GM18867 (cell line): Measurements from ENCODE around the gene TST.
"Not testable (repeated sequence)": the region's sequence is repeated elsewhere in the genome, so short reads cannot be mapped to it uniquely, and the experiment has no call there.

Experiments used
- ATAC-seq: cut with Tn5 transposase; IDR thresholded peaks from one replicate; pipeline ENCODE4 v1.9.1; 2021; ENCODE audit warnings: mild to moderate bottlenecking, moderate library complexity; ENCODE audit not compliant: unreplicated experiment

TST gene

DNA sequence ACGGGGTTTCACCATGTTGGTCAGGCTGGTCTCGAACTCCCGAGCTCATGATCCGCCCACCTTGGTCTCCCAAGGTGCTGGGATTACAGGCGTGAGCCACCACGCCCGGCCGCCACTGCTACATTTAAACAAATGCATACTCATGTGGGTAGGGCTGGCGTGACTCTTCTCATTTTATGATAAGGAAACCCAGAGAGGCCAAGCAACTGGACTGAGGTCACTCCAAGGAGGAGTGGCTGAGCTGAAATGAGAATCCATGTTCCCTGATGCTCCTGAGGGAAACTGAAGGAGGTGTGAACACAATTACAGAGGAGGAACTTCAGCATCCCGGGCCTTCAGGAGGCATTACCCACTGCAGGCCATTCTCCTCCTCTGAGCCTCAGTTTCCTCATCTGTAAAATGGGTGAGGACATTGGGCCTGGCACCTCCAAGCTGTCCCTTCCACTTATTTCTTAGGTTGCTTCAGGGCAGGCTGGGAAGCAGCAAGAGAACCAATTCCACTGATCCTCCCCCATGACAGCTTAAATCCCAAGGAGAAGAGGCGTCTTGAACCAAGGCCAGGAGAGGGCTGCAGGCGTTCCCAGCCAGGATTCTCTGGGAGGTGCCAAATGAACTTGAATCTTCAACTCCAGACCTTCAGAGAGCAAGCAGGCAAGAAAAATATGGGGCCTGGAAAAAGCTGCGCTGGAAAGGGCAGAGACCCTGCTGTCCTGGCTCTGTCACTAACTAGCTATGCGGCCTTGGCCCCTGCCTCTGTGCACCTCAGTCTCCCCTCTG lies 2.9 kb downstream of the TST start:
- no peak for ATAC-seq

DNA sequence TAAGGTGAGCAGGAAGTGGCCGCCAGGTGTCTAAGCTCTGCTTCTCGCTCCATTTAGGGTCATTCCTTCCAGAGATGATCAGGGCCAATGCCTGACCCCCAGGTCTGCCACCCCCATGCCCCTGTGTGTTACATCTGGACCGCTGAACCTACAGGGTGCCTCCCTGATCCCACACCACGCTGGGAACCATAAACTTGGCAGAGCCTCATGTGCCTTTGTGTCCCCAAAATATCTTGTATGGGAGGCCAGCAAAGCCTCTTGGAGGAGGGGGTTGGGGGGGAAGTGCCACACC lies 3.7 kb downstream of the TST start:
- ATAC-seq, result no peak

DNA sequence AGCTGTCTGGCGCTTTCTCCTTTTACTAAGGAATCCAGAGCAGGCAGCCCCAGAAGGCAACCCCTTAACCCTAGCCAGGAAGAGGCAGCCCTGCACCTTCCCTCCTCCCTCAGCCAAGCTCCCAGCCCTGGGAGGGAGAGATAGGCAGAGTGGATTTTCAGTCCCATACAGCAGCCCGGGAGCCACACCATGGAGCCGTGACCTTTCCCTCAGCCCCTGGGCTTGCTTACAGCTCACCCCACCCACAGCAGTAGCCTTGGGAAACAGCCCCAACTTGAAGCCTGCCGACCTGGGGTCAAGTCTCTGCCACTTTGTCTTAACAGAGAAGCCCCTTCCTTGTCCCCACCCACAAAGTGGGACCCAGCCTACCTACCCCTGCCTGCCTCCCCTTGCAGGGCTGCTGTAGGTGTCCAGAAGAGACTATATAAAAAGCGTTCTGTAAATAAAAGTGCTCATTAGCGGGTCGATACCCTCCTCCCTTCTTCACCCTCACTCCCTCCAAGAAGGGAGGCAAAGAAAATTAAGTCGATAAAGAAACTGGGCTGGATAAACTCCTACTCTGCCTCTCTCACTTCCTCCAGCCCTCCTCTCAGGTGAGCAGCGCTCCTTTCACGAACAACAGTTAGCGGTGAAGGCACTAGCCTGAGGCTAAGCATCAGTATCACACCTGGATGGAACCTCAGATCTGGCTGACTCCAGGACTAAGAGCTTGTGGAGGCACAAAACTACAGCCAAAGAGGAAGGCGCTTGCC lies 4.2 kb downstream of the TST start:
- ATAC-seq, result no peak

DNA sequence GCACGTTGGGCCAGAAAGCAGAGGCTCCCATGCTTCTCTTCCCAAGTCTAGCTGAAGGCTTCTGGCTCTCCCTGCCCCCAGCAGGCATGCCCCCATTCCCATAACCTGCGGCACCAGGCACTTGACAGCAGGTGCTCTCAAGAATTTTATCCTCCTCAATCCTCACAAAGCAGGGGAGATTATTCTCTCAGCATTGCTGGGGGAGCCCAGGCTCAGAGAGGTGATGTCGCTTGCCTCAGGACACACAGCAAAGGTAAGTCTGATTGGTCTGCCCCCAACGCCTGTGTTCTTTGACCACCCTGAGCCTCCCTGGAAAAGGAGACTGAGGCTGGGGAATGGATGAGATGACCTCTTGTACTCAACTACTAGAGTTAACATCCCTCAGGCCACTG lies 4.8 kb downstream of the TST start:
- ATAC-seq, result no peak

DNA sequence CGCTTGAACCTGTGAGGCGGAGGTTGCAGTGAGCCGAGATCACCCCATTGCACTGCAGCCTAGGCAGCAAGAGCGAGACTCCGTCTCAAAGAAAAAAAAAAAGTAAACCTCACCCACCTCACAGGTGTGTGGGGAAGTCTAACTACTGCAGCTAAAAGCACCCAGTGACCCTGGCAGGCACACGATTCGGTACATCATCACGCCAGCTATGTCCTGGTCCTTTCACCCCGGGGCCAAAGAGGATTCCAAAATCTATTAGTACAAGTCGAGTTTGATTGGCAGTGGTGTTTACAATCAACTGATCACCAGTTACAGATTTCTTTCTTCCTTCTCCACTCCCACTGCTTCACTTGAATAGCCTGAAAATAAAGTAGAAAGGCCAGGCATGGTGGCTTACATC lies 6.3 kb downstream of the TST start:
- ATAC-seq, result no peak

DNA sequence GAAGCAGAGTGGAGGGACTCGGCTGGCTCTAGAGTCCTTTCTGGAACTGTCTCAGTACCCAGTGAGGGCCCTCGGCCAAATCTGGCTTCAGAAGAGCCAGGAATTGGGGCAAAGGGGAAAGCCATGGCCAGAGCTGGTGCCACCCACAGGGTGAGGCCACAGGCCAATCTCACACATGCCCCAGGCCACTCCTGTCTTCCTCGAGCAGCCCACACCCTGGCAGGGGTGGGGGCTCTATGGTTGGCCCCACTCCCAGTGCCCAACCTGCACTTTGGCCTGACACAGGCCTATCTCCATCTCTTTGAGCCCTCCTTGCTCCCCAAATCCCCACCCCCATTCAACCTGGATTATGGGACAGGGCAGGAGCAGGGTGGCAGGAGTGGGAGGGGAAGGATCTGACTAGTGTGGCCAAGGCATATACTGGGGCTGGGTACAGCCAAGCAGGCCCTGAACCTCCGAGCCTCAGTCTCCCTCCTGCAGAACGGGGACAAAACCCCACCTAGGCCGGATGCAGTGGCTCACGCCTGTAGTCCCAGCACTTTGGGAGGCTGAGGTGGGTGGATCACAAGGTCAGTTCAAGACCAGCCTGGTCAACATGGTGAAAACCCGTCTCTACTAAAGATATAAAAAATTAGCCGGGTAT lies 6.9 kb downstream of the TST start:
- no peak for ATAC-seq

DNA sequence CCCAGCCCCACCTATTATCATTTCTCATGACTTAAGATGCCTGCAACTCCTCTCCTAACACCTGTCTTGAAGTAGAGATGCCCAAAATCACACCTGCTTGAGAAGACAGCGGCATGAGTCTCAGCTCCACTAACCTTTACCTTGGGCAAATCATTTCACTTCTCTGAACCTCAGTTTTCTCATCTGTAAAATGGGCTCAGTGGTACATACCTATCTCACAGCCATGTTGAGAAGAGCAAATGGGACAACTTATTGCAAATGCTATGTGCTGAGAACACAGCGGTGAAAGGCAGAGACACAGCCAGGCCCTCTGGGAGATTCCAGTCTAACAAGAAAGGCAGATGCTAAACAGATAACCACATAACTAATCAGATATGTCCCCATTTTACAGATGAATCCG lies 7.8 kb downstream of the TST start:
- no peak for ATAC-seq

DNA sequence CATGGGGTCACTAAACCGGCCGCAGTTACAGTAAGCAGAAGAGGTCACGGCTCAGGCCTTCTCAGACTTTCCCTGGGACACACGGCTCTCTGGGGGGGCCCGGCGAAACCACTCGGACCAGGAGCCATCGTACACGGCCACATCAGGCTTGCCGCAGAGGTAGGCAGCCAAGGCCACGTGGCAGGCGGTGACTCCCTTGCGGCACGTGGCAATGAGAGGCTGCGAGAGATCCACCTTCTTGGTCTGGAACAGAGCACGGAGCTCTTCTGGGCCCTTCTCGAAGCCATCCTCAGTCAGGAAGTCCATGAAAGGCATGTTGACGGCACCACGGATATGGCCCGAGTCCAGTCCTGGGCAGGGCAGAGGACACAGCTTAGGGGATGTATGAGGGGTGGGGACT lies 8.3 kb downstream of the TST start:
- no peak for ATAC-seq

DNA sequence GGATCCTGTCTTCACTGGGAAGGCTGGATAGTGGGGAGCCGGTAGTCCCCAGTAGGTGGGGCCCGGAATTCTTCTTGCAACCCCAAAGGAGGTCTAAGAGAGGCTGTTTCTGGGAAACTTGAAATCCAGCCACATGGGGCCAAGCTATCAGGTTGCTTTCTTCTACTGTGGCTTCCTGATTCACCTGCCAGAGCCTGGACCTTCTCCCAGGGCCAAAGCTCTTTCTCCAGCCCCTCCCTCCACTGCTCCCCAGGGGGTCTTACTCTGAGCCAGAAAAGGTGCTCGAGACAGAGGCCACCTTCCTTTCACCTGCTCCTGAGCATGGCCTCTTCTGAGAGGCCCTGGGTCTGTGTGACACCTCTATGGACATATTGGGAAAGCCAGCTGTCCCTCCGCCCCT lies 9.1 kb downstream of the TST start:
- no peak for ATAC-seq

DNA sequence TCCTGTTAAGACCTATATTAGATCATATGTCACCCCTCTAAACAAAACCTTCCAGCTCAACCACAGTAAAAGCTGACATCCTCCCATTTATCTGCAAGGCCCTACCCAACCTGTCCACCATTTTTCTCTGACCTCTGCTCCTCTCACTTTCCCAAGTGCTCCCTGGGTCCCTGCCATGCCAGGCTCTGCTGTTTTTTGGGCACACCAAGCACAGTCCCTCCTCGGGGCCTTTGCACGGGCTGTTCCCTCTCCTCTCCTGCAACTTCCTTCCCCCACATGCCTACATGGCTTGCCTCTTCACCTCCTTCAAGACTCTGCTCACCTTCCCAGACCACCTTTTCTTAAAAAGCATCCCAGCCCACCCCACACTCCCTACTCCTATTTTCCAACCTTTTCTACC lies 9.8 kb downstream of the TST start:
- no peak for ATAC-seq

DNA sequence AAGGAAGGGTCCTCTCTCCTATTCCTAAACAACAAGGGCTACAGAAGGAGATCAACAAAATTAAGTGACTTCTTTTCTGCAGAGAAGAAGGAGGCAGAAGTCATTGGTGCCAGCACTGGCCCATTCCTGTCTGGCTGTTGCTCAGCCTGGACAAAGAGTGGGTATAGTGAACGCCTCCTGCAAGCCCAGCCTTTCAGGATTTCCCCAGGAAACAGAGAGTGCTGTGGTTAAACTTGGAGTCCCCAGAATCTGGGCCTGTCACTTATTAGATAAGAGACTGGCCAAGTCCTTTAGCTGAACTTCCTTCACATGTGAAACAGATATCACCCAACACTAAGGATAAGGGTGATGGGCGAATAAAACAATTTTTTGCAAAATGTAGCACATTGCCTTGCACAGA lies 10.9 kb downstream of the TST start:
- ATAC-seq, result no peak

DNA sequence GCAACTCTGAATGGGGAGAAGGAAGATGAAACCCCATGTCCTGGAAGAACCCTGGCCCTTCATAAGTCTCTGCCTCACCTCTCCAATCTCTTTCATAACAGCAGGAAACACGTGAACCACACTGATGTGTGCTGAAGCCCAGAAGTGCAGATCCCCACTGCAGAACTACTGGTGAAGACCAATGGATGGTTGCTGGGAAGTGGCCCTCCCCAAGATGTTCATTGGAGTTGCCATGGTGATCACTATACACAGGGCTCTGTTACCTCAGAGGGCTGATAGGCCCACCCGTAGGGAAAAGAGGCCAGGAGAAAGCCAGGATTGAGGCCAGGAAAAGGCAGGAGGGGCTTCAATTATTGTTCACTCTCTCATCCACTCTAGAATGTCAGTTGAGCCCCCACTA lies 11.6 kb downstream of the TST start:
- no peak for ATAC-seq

DNA sequence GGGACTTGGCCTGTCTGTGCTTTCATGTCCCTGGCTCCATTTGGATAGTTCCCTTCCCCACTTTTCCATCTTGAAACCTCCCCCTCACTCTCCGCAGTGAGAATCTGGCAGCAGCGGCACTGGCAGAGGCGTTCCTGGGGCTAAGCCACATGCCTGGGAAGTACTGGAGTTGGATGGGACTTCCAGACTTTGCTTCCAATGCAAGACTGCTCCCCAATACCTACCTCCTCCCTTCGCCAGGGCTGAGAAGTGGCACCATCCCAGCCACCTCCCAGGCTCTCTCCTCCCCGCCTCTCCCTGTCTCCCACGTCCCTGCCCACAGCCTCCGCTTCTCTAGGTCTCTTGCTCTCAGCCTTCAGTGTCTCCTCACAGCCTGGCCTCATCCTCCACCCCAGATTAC lies 16.6 kb downstream of the TST start:
- no peak for ATAC-seq

DNA sequence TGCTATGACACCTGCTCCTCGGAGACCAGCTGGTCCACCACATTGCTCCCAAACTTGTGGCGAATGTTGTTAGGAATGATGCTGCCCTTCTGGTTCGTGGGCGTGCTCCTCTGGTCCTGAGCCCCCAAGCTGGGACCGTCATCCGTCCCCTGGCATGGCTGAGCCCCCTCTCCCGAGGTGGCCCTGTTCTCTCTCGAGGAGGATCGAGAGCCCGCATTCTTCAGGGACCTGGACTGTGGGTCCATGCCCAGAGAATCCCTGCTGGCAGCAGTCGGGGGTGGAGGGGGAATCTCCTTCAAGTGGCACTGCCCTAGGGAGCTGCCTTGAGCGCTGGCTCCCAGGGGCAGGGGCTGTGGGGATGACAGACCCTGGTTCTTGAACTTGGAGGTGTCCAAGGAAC lies 17.4 kb downstream of the TST start:
- no peak for ATAC-seq

DNA sequence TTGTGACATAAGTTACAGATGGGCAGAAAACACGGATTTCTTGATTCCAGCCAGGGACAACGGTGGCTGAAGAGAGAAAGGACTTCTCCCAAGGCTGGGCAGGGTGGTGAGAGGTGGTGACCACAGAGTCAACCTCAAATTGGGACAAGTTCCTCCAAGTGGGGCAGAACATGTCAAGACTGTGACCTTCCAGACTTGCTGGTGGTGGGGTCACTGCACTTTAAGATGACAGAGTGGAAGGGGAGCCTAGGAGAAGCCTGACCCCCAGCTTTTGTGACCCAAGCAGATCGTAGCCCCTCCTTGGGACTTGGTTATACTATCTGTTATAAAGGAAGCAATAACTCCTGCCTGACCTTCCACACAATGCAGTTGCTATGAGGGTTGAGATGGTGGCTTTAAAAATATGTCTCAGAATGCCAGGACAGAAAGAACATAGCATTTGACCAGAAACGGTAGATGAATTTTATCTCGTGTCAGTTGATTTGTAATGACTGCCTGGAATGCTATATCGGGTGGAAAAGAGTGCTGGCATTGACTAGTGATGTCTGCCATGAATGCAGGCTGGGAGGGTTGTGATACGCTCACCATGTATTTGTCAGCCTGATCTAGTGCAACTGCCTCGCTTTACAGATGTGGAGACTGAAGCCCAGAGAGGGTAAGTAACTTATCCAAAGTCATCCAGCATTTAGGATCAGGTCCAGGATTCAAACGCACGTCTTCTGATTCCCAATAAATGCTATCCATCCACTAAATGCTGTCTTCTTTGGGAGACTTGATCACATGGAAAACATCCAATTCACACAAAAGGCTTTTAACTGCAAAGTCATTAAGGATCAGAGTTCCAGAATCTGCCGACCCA lies 18.3 kb downstream of the TST start:
- ATAC-seq, result no peak

DNA sequence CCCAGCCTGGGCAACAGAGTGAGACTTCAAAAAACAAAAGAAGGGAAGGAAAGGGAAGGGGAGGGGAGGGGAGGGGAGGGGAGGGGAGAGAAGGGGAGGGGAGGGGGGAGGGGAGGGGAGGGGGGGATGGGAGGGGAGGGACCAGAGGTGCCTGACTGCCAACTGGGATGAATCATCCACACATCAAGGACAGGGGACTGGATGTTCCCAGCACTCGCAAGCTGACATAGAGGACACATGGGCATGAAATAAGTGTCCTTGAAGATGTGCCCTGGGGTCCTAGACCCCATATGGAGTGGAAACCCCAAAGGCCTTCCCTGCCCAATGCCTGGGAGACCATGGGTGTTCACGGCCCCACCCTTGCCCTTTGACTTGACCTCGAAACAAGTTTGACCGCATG lies 19.8 kb downstream of the TST start:
- ATAC-seq, result no peak

DNA sequence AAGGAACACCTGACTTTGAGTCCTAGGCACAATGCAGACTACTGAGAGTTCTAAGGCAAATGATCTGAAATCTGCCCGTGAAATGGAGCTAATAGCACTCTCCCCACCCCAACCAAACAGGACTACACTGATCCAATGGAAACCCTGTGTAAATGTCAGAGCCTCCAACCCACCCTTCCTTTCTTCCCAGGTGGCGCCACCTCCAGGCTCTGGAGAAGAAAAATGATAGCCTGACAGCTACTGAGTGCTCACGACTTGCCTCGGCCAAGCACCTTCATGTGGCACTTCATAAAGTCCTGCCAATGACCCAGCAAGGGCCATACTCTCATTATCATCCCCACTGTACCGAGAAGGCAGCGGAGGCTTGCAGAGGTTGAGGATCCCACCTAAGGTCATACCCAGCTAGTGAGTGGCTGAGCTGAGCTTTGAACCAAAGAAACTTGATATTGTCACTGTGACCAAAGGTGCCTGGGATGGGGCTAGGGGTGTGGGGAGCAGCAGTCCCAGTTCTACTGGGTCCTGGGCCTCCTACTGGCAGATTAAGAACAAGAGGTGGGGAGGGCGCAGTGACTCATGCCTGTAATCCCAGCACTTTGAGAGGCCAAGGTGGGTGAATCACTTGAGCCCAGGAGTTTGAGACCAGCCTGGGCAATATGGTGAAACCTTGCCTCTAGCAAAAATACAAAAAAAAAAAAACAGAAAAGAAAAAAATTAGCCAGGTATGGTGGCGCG lies 20.5 kb downstream of the TST start:
- ATAC-seq, result no peak

DNA sequence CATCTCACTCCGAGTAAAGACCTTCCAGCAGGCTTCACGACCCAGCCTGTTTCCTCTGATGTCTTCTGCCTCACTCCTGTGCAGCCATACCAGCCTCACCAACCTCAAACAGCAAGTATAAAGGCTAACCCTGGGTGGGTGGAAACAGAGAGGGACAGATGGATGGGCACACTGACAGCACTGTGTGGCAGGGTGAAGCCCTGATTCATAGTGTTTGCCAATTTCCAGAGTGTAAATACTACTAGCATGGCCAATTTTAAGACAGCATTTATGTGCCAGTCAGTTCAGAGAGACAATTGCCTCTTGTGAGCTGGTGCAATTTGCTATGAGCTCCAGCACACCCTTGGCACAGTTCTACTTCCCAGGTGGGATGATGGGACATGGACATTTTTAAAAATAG lies 21.5 kb downstream of the TST start:
- ATAC-seq, result no peak

DNA sequence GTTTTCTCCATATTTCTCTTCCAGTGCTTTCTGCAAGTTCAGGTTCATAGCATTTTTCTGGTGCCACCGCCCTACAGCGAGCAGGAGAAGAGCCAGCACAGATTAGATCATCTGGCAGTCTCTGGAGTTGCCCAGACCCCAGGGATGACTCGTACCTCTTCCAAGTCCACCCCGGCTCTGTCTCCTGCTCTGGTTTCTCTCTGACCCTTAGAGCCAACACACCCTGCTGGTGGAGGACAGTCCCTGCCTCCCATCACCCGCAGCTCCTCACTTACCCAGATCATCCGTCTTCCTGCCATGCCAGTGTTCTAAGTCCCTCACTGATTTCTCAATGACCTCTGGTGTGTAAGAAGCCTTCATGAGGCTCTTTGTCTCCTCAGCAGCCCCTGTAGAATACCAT lies 28.0 kb downstream of the TST start:
- ATAC-seq, result no peak

DNA sequence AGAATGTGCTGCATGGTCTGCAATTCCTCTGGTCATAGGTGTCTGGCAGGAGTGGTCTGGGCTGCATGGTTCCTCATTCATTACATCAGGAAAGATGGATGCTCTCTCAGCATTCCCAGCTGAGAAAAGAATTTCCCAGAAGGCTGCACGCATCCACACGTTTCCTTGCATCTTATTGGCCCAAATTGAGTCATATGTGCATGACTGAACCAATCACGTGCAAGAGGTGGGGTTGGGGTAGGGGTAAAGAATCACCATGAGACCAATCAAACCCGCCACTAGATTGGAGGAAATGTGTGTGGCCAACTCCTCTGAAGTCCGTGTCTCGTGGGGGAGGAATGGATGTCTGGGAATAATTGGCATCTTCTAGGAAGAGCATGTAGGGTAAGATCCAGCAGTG lies 28.8 kb downstream of the TST start:
- no peak for ATAC-seq

DNA sequence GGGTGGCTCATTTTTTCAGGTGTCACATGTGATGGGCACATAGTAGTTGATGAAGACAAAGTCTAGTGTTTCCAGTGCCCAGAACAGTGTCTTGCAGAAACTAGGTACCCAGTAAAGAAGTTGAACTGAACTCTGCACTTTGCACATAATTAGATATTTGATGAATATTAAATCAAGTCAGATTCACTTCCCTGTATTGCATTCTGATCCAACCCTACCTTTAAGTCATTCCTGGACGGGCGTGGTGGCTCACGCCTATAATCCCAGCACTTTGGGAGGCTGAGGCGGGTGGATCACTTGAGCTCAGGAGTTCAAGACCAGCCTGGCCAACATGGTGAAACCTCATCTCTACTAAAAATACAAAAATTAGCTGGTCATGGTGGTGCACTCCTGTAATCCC lies 30.2 kb downstream of the TST start:
- not testable (repeated sequence) for ATAC-seq
